GM12874 (cell line): ENCODE measurements around the gene XPO4.

Experiments used
- TF ChIP-seq, protein P1 (sequence below): IDR thresholded peaks from 2 replicates; pipeline ENCODE4 v1.5.1; 2011; ENCODE audit warnings: low read depth, mild to moderate bottlenecking, control low read depth, low read length, moderate library complexity; ENCODE audit not compliant: insufficient read depth

XPO4 gene

DNA sequence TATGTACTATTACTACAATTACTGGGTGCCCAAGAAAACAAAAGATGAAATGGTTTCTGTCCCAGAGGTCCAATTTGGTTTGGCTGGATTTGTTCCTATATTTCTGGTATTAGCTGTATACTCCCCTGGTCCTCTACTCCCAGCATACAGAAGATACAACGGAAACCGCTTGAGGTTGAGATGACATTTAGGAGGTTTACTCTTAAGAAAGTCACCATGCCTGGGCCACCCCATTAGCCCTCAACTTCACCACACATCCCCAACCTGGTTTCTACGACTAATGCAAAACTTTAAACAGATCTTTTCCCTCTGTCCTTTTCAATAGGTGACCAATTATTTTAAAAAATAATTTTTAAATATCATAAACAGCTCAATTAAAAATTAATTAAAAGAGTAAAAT lies 82.8 kb downstream of the XPO4 start:
- TF ChIP-seq, protein P1, sequence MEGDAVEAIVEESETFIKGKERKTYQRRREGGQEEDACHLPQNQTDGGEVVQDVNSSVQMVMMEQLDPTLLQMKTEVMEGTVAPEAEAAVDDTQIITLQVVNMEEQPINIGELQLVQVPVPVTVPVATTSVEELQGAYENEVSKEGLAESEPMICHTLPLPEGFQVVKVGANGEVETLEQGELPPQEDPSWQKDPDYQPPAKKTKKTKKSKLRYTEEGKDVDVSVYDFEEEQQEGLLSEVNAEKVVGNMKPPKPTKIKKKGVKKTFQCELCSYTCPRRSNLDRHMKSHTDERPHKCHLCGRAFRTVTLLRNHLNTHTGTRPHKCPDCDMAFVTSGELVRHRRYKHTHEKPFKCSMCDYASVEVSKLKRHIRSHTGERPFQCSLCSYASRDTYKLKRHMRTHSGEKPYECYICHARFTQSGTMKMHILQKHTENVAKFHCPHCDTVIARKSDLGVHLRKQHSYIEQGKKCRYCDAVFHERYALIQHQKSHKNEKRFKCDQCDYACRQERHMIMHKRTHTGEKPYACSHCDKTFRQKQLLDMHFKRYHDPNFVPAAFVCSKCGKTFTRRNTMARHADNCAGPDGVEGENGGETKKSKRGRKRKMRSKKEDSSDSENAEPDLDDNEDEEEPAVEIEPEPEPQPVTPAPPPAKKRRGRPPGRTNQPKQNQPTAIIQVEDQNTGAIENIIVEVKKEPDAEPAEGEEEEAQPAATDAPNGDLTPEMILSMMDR = no peak

DNA sequence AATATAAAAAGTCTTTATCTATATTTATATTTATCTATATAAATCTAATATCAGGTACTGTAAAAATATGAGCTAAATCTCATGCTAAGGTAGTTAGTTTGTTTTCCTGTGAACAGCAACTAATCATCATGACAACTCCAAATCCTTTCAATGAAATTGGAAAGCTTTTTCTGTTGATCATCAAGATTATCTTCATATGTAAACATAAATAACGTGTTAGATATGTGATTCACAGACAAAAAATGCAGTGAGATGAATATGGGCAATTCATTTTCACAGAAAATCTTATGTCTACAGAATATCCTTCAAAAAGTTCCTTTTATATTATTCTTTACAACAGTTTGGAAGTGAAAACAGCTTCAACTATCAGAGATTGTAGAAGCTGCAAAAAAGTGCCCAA lies 87.1 kb downstream of the XPO4 start:
- TF ChIP-seq, protein P1 = no peak

DNA sequence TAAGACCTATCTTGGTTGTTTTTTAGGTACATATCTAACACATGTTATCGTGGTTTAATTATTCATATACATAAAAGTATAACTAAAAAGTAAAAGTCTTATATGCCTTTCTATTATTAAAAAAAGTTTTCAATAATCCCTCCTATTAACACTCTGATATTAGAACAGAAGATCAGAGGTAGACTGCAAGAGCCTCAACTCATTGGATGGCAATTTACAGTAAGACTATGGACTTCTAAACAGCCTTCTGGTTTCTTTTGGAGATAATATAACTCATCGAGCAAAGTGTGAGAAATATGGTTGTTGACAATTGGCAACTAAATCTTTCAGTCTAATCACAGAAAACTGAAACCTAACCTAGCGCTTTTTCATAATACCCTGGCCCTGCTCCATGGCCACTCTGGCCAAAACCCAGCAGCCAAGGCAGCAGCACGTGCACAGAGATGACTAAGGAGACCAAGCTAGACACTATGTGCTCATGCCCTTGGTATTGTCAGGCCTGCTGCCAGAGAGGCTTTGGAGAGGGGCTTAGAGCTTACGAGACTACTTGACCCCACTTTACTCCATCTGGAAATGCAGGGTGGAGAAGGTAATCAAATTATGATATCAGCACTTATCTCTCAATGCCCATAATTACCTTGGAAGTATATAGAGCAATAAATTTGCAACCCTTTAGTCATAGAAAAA lies 88.2 kb downstream of the XPO4 start:
- TF ChIP-seq, protein P1 = no peak

DNA sequence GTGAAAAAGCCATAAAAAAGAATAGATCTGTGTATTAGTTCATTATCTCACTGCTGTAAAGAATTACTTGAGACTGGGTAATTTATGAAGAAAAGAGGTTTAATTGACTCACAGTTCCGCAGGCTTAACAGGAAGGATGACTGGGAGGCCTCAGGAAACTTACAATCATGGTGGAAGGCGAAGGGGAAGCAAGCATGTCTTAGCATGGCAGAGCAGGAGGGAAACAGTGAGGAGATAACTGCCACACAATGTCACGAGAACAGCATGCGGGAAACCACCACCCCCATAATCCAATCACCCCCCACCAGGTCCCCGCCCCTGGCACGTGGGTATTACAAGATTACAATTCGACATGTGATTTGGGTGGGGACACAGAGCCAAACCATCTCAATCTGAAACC lies 89.7 kb downstream of the XPO4 start:
- TF ChIP-seq, protein P1 = no peak

DNA sequence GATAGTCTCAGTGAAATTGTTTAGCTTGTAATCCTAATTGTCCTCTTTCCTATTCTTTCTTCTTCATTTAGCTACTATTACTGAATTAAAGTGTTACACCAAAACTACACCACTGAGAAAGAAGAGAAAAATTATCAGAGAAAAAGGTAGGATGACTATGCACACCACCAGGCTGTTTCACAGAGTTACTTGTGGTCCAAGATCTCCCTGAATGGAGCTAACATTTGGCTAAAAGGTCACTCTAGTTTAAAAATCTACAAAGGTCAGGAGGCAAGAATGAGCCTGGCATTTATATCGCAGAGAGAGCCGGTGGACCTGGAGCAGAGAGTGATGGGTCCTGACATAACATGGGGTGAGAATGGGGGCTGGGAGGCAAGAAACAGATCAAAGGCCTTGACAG lies 91.7 kb downstream of the XPO4 start:
- TF ChIP-seq, protein P1 = no peak

DNA sequence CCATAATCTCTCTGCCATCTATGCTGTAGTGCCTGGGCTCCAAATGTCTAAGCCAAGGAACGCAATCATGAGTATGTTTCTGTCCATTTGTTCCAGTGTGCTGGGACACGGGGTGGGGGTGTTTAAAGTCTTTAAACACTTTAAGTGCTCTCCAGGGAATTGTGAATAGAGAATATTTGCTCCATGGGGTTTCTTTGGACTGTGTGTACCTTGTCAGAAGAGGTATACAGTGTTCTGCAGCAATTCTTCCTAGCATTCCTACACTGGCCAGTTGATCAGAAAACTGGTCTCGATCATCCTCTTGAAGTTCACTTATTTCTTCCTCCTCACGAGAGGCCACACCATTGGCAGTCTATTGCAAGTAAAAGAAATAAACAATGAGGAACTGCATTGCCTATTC lies 93.7 kb downstream of the XPO4 start:
- TF ChIP-seq, protein P1 = no peak

DNA sequence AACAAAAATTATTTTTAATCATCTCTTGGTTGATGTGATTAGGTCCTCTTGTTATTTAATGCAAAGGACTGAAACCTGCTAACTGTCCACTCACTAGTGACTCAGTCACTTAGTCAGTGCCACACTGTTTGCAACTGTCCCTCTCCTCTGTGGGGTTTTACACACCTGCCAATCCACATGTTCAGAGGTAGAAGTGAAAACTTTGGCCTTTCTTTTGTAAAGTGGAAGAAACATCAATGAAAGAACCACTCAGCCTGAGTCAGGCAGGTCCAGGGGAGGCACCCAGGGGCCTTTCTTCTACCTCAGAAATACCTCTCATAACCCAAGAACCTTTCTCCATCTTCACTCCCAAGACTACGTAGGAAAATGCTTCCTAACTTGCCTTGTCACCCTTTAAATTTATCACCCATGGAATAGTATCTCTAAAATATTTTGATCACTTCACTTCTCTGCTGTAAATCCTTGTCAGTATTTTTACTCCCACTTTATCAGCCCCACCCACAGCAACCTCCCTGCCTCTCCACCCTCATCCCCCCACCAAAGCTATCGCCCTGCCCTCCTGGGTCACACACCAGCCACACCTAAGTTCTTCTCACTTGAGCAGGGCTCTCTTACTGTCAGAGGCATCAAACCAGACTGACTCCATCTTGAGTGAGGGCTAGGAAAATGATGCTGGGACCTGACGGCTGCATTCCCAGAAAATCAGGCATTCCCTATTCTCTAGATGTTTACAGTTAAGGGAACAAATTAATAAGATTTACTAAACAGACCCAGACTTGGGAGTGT lies 99.2 kb downstream of the XPO4 start:
- TF ChIP-seq, protein P1 = no peak
